Effector CD4-positive, alpha-beta T cell (primary cell): ENCODE measurements around the gene RAB27A.
A peak's percentile ranks its signal among the peaks of the same experiment; 100 is the strongest.
"Not testable (repeated sequence)": the region's sequence is repeated elsewhere in the genome, so short reads cannot be mapped to it uniquely, and the experiment has no call there.

Experiments
- DNase-seq: peaks from one replicate; pipeline ENCODE4 v3.0.0-alpha.2; 2020

The RAB27A gene

DNA sequence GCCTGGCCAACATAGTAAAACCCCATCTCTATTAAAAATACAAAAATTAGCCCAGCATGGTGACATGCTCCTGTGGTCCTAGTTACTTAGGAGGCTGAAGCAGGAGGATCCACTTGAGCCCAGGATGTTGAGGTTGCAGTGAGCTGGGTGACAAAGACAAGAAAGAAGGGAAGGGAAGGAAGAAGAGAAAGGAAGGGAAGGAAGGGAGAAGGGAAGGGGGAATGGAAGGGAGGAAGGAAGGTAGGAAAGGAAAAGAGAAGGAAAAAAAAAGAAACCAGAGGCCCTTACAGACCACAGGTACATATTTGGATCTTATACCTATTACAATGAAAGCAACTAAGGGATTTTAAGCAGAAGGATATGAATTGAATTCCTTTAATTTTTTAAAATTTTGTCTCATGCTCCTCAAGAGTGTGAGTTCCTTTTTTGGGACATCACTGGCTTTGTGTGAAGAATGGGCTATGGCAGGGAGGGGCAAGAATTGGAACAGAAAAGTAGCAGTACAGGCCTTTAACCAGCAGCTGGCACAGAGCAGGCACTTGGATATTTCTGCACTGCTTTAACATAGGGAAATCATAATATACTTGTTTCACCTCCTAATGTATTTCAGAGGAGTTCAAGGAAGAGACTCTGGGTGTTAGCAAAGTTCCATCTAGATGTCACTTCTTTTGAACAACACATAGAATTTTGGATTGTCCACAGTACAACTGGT lies 7.9 kb downstream of the RAB27A start:
- DNase-seq = no peak

DNA sequence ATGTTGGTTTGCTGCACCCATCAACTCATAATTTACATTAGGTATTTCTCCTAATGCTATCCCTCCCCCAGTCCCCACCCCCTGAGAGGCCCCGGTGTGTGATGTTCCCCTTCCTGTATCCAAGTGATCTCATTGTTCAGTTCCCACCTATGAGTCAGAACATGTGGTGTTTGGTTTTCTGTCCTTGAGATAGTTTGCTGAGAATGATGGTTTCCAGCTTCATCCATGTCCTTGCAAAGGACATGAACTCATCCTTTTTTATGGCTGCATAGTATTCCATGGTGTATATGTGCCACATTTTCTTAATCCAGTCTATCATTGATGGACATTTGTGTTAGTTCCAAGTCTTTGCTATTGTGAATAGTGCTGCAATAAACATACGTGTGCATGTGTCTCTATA lies 9.0 kb downstream of the RAB27A start:
- peak; percentile 12 for DNase-seq

DNA sequence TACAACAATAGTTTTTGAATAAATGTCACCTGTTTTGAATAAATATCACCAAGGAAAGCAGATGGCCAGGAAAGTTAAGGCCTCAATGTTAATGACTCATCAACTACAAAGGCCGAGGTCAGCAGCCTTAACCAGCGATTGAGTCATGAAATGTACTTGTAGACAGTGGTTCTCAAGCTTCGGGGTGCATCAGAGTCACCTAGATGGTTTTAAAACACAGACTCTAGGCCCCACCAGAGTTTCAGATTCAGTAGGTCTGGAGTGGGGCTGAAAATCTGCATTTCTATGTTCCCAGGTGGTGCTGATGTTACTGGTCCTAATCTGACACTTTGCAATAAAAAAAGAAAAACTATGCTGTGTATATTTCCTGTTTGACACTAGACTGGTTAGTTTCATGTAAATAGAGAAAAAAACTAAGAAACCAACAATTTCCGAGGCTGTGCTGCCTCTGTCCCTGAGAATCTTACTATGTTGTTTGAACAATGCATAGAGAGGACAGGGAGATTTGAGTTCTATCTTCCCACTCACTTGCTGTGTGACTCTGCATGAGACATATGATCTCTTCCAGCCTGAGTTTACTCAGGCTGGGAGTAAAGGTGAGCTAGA lies 9.8 kb downstream of the RAB27A start:
- DNase-seq = peak; percentile 52

DNA sequence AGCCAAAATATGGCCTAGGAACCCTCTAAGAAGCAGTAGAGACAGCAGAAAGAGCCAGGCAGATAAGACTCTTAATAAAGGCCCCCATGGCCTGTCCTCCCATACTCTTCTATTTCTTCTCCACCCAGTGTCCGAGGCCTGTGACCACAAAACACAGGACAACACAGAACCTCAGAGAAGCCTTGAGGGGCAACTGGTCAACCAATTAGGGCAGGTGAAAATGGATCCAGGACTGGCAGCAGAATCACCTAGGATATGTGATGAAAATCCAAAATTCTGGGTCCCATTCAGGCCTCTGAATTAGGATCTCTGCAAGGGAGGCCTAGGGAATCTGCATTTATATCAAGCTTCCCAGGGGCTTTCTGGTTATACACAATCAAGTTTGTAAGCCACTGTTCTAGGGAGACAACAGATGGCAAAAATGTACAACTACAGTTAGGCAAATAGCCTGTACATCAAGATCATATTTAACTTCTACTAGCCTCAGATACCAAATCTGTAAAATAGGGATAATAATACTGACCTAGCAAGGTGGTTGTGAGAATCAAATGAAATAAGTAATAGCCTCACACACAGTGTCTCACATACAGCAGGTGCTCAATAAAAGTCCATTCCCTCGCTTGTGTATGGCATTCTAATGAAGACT lies 10.4 kb downstream of the RAB27A start:
- DNase-seq = no peak

DNA sequence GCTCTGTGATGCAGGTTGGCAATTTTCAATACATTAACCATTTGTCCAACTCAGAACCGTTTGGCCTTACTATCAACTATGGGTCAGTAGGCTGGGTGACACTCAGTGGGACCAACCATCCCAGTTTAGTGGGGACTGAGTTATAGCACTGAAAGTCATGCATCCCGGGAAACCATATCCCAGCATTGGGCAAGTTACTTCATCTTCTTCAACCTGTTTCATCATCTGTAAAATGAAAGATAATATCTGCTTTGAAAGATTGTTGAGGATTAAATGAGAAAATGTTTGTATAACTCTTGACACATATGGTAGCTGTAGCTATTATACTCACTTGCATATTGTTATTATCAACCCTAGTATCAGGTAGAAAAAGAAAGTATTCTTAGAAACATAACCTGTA lies 11.9 kb downstream of the RAB27A start:
- no peak for DNase-seq

DNA sequence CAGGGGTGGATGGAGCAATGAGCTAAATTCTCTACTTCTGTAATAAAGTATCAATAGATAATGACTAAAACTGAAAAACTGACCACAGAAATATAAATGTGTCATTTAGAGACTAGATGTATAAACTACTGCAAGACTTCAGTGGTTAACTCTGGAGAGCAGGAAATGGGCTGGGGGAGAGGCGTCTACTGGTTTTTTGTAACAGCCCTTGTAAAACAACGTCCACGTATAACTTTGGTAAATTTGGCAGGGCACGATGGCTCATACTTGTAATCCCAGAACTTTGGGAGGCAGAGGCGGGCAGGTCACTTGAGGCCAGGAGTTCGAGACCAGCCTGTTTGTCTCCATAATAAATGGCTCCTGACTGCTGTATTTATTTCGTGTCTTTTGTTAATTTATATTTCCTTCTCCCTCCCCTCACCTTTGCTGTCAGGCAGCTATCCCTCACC lies 12.5 kb downstream of the RAB27A start:
- peak; percentile 45 for DNase-seq

DNA sequence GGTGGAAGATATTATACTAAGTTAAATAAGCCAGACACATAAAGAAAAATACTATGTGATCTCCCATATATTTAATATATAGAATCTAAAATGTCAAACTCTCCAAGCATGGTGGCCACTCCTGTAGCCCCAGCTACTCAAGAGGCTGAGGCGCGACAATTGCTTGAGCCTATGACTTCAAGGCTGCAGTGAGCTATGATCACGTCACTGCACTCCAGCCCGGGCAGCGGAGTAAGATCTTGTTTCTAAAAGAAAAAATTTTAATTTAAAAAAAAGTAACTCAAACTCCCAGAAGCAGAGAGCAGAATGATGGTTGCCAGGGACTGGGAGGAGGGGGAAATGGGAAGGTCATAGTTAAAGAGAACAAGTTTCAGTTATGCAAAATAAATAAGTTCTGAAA lies 13.3 kb downstream of the RAB27A start:
- no peak for DNase-seq

DNA sequence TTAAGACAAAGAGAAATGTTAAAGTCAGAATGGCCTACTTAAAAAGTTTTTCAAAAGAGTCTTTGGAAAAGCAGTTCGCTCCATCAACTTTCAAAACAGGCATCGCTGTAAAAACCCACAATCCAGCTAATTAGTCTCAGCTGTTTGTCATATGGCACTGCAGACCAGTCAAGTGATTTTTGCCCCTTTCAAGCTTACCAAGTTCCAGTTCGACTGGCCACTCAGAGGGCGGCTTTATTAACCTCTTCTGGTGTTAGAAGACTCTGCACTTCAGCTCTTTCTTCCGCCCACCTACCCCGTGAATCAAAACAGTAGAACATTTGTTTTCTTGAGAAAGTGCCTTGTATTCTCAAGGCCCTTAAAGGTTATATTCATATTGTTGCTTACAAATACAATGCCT lies 19.3 kb downstream of the RAB27A start:
- DNase-seq = no peak

DNA sequence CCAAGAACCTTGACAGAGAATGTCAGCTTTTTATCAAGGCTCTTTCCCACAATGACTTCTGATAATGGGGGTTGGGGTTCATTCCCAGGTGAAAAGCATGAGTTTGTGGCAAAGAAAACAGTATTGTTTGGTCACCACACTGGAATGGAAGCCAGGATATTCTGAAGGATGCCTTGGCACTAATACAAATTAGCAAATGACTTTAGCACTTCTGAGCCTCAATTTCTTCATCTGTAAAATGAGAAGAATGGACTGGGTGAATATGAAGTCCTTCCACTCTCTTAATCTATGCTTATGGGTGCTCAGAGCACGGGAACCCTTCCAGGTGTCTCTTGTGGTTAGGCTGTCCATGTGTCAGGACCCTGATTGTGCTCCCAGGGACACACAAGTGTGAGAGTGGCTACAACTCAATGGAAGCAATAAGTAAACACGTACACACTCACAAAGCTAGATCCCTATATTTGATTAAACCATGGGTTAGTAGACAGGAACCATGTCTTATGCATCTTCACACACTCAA lies 21.4 kb downstream of the RAB27A start:
- no peak for DNase-seq

DNA sequence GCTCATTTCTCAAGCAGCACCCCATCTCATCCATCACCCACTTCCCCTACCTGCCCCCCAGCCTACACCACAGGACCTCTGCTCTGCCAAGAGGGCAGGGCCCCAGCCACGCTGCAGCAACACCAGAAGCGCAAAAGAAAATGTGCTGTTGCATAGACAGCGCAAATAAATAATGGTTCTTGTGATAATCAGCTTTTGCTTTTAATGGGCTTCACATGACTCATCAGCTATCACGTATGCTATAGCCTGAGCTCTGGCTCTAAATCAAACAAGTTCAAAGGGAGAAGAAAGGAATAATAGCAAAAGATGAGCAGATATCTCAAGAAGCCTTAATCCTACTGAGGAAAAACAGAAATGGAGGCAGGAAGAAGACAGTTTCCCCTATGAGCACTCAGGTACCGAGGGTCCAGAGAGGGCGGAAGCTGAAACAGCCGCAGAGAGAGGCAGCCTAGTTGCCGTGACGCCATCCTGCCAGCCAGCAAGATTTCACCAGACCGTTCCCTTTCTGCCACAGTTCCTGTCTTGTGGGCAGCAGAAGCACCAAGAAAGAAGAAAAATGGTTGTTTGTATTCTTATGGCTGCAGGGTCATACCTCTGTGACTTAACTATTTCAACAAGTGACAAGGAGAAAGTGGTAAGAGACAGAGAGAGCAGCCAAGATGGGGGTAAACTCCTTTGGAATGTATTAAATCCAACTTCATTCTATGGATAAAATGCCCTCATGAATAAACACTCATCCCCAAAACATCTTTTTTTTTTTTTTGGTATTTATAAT lies 22.0 kb downstream of the RAB27A start:
- DNase-seq = peak; percentile 69

DNA sequence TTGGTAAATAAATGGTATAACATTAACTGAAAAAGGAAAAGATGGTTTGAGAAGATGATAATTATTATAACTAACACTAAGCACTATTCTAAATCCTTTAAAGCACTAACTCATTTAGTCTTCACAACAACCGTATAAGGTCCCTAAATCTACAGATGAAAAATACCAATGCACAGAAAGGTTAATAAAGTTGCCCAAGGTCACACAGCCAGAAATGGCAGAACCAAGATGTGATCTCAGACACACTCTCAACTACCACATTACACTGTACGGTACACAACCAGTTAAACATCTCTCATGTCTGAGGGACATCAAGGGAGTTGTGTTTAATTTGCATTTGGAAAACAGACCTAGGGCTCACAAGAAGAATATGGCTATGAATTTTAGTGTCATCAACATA lies 23.1 kb downstream of the RAB27A start:
- no peak for DNase-seq

DNA sequence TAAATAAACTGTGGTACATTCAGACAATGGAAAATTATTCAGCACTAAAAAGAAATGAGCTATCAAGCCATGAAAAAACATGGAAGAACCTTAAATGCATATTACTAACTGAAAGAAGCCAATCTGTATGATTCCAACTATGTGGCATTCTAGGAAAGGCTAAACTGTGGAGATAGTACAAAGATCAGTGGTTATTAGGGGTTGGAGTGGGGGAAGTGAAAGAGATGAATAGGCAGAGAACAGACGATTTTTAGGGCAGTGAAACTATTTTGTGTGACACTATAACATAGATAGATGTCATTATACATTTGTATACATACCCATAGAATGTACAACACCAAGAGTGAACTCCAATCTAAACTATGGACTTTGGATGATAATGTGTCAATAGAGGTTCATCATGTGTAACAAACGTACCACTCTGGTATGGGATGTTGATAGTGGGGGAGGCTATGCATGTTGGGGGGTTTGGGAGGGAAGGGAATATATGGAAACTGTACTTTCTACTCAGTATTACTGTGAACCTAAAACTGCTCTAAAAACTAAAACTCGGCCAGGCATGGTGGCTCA lies 29.0 kb downstream of the RAB27A start:
- DNase-seq = no peak

DNA sequence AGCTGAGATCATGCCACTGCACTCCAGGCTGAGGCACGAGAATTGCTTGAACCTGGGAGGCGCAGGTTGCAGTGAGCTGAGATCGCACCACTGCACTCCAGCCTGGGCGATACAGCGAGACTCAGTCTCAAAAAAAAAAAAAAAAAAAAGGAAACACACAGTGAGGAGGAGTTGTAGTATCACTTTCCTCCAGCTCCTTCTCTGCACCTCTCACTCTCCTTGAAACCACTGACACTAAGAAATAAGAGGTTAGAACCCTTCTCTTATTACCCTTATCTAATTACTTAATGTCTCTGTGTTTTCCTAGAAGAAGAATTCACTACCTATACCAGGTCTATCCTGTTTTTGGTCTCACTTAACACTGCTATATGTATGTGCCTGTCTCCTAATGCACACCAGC lies 31.7 kb downstream of the RAB27A start:
- no peak for DNase-seq

DNA sequence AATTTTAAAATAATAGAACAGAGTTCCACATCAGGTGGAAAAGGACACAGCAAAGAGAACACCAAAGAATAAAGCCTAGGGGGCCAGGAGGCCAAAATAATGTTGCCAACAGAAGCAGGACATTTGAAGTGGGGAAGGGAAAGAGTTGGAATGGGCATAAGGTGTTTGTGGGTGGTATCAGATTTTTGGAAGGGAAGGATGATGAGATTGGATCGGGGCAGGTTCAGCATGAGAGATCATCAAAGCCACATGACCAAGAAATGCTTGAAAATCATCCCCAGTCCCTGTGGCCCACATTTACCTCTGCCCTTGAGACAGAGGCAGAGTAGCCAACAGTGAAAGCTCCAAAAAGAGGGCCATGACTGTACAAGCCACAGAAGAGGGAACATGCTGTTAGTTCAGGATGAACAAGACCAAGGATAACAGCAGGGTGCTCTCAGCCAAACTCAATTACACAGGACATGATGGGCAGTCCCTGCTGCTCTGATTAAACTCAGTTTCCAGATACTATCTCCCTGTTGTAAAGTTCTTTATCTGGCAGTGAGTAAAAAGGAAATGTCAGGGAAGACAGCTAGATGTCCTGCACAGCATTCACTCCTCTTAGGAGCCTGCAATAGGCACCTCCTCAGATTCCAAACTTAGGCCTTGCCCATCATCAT lies 32.5 kb downstream of the RAB27A start:
- DNase-seq = no peak

DNA sequence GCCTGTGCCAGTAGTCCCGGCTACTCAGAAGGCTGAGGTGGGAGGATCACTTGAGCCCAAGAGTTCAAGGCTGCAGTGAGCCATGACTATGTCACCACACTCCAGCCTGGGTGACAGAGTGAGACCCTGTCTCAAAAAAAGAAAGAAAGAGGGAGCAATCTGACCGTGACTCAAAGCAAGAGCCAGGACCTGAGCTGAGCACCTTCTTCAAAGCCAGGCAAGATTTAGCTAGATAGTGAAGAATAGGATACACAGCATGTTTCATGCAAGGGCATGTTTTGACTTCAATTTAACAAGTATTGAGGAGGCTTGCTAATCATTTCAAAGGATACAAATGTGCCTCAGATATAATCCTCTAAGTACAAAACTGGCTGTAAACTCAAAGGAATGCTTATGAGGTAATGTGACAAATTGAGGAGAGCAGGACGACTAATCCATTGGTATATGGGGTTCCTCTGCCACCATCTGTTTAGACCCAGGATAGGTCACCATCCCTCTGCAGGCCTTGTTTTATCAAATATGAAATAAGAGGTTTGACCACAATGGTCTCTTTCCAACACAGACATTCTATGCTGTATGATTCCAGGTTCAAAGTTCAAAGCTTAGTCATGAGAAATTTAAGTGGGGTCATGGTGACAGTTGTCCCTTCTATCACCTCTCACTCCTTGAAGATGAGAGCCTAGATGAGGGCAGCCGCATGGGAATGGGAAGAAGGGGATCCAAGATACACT lies 33.2 kb downstream of the RAB27A start:
- DNase-seq = no peak

DNA sequence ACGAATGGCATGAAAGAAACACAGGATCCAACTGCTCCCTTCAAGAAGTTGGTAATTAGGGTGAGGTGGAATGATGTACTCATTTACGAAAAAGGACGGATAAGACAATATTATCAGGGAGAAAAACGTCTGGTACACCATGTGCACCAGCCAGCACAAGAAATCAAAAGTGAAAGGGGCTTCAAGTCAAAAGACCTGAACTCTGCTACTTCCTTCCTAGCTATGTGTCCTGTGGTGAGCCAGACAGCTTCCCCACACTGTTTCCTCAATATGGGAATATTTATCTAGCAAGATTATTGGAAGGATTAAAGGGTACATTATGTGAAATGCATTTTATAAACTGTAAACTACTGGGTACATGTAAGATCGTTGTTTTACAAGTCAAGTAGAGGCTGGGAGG lies 33.9 kb downstream of the RAB27A start:
- no peak for DNase-seq

DNA sequence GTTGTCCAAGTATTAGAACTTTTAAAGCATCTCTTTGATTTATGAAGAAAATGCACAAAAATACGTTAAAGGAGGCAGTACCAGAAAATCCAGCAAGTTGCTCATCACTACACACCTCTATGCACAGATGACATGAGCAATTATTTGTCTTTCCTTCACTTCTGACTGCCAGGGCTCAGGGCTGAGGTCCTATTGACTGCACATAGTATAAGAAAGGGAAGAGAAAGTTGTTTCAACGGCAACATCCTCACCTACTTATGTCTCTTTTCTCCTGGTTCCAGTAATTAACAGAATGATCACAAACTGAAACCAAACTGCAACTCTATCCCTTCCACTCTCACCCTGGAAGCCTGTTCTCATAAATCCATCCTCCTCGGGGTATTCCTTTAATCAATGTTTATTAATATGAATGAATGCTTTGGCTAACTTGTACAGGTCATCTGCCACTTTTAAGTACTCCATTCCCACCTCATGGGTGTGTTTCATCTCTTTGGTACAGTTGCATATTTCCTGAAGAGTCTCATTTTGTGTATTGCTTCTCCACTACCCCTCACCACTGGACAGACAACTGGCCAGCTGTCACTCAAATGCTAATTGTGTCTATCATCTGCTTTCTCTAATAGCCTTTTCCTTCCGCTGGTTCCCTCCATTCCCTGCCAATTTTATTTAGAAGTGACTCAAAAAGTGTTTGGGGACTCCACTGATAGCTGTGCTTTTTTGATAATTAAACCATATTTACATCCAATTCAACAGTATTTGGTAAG lies 34.5 kb downstream of the RAB27A start:
- DNase-seq = no peak

DNA sequence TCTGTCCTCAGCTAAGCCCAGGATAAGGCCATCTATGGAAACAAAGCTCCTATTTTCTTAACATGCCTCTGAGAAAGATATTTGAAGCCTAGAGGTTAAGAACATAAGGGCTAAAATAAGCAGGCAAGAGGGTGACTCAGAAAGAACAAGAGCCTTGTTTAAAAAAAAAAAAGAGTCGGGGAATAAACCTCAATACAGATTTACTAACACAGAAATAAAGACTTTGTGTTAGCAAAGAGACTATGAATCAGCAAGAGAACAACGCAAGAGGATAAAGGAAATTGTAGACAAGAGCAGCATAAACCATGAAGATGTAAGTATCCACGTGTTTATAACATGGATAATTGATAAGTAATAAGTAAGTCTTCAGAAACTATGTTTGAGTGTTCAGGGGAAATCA lies 36.0 kb downstream of the RAB27A start:
- no peak for DNase-seq

DNA sequence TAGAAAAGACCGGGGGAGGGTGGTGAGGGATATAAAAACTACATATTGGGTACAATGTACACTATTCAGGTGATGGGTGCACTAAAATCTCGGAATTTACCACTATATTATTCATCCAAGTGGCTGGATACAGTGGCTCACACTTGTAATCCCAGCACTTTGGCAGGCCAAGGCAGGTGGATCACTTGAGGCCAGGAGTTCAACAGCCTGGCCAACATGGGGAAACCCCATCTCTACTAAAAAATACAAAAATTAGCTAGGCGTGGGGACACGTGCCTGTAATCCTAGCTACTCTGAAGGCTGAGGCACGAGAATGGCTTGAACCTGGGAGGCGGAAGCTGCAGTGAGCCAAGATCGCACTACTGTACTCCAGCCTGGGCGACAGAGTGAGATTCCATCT lies 37.4 kb downstream of the RAB27A start:
- DNase-seq = not testable (repeated sequence)

DNA sequence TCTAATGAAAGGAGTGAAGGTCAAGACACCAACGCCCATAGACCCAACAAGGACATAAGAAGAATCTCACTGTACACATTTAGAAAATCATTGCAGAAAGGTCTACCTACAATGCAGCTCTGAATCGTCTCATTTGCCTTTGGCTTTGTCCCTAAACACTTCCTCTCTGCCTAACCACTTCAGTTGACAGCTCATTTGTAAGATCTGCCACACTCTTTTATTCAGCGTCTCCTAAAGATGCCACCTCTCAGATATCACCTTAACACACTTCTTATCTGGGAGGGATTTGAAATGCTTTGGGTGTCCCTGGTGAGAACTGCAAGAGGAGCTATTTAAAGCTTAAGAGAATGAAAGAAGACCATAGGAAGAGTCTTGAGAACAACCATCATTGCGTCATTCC lies 38.7 kb downstream of the RAB27A start:
- DNase-seq = no peak

DNA sequence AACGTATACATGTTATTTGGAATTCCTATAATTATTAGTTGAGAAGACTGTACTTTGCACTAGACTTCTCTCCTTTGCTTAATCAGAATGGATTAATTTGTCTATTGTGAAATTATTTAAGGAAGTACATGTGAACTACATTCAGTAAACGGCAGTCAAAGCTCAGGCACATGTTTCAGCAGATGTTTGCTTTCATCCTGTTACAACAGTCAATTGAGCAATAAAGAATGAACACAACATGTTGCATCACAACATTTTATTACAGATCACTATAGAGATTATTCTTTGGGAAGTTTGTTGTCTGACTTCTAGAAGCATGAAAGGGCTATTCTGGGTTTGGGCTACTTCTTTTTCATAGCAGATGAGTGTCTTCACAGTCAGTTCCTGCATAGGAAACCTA lies 39.2 kb downstream of the RAB27A start:
- no peak for DNase-seq
